ENCODE measurements around the gene MTX1. TPM values are rescaled to one million over a fixed set of nuclear protein-coding genes. Genes with fewer than 3 reads are reported as not detected.
"Not testable (repeated sequence)": the region's sequence is repeated elsewhere in the genome, so short reads cannot be mapped to it uniquely, and the experiment has no call there.

Gene MTX1
- total and polyA plus RNA-seq, 2 of the 4 experiments (the other 2 are of a cell fraction) = 67.2 to 73.7 TPM

- DNase-seq; H4K20me1 ChIP-seq (ENCODE audit: insufficient read depth, low read length); H3K4ac ChIP-seq (ENCODE audit: low read depth, low read length); in situ Hi-C loops (cut with MboI; ENCODE audit: low sequenced_read_pairs); H3K27ac ChIP-seq (ENCODE audit: insufficient read depth, low read length); H2BK15ac ChIP-seq (ENCODE audit: low read depth, low read length); H2AK9ac ChIP-seq (replicated peaks; ENCODE audit: low read depth, low read length, poor library complexity); H3K14ac ChIP-seq (replicated peaks; ENCODE audit: low read depth, low read length); H2BK5ac ChIP-seq (ENCODE audit: low read depth, low read length, poor library complexity, severe bottlenecking); dilution Hi-C loops (cut with HindIII; ENCODE audit: low sequenced_read_pairs, unreplicated experiment); H3K4me1 ChIP-seq (ENCODE audit: control insufficient read depth, insufficient read depth, low read length); H3K9ac ChIP-seq (ENCODE audit: low read depth, low read length); BruUV-seq (replicated peaks); H4K8ac ChIP-seq (ENCODE audit: low read depth in 2 of 2, low read length in 2 of 2); H4K91ac ChIP-seq (ENCODE audit: insufficient read depth, low read depth, low read length); ATAC-seq (ENCODE audit: low read depth); H3K27me3 ChIP-seq (ENCODE audit: control insufficient read depth, insufficient read depth, low read length); H2BK20ac ChIP-seq (ENCODE audit: low read depth, low read length); H2AFZ ChIP-seq (replicated peaks; ENCODE audit: low read length, poor library complexity); H3K9me3 ChIP-seq (ENCODE audit: control insufficient read depth, insufficient read depth, low read length); POLR2A ChIA-PET (ENCODE audit: unreplicated experiment); H3K56ac ChIP-seq (ENCODE audit: extremely low read depth, insufficient read depth, low read length); H2AK5ac ChIP-seq (ENCODE audit: low read depth, low read length); H4K5ac ChIP-seq (ENCODE audit: low read depth, low read length); H3K4me3 ChIP-seq (ENCODE audit: insufficient read depth, low read depth, low read length); H3K18ac ChIP-seq (ENCODE audit: low read depth, low read length); H2BK120ac ChIP-seq (ENCODE audit: low read depth, low read length); intact Hi-C loops (cut with micrococcal nuclease); CTCF ChIA-PET; H3K23ac ChIP-seq (ENCODE audit: low read depth, low read length); H3K4me2 ChIP-seq (ENCODE audit: low read depth, low read length); H3K9me1 ChIP-seq (ENCODE audit: insufficient read depth, low read length): not testable (repeated sequence)
- no CpG with 5 or more reads among the region's 10 CpGs for WGBS, 2 experiments (ENCODE audit: extremely low coverage in 2 of 2, insufficient read length in 1 of 2)
- Histone ChIP-seq H3K79me1 (ENCODE audit: low read depth in 1 of 2, low read length in 2 of 2) (peaks cover 9 to 18% of the 10 kb centered on the region in 2 experiments), H3K36me3 (ENCODE audit: control insufficient read depth, insufficient read depth, low read length) (peaks cover 12% of the 10 kb centered on the region)
Observed at GRCh38 chr1:155214702-155215101, 6.2 kb downstream of the MTX1 start.
